CD1c-positive myeloid dendritic cell (primary cell): Measurements from ENCODE around the gene KCNJ3.

Experiments used
- DNase-seq: peaks from one replicate; pipeline ENCODE4 v3.0.0-alpha.2; 2016; ENCODE audit errors: extremely low spot score

Gene KCNJ3

GRCh38 chr2:154706660-154707059, 8.2 kb downstream of the KCNJ3 start:
- DNase-seq = no peak

- DNase-seq = no peak
These were observed 9.6 kb downstream of the KCNJ3 start for GRCh38 chr2:154707994-154708575.

- DNase-seq = no peak
These were observed 10.7 kb downstream of the KCNJ3 start for GRCh38 chr2:154709215-154709614.

- no peak for DNase-seq
These were observed 11.6 kb downstream of the KCNJ3 start for GRCh38 chr2:154710078-154710477.

GRCh38 chr2:154710685-154711084, 12.2 kb downstream of the KCNJ3 start:
- DNase-seq = no peak

- DNase-seq = no peak
These were observed 15.2 kb downstream of the KCNJ3 start for GRCh38 chr2:154713675-154714074.

GRCh38 chr2:154720651-154721050, 22.2 kb downstream of the KCNJ3 start:
- no peak for DNase-seq

GRCh38 chr2:154724194-154724797, 25.8 kb downstream of the KCNJ3 start:
- no peak for DNase-seq

- DNase-seq = no peak
These were observed 41.9 kb downstream of the KCNJ3 start for GRCh38 chr2:154740361-154740760.

GRCh38 chr2:154758871-154759270, 60.4 kb downstream of the KCNJ3 start:
- no peak for DNase-seq

- no peak for DNase-seq
These were observed 64.1 kb downstream of the KCNJ3 start for GRCh38 chr2:154762638-154763037.

- no peak for DNase-seq
These were observed 73.3 kb downstream of the KCNJ3 start for GRCh38 chr2:154771664-154772284.

GRCh38 chr2:154776825-154777224, 78.3 kb downstream of the KCNJ3 start:
- DNase-seq = no peak

GRCh38 chr2:154794406-154794805, 95.9 kb downstream of the KCNJ3 start:
- no peak for DNase-seq

GRCh38 chr2:154795651-154796050, 97.2 kb downstream of the KCNJ3 start:
- no peak for DNase-seq

- DNase-seq = no peak
These were observed 106.0 kb downstream of the KCNJ3 start for GRCh38 chr2:154804451-154804850.

- no peak for DNase-seq
These were observed 115.1 kb downstream of the KCNJ3 start for GRCh38 chr2:154813636-154814035.

GRCh38 chr2:154814856-154815255, 116.4 kb downstream of the KCNJ3 start:
- no peak for DNase-seq

GRCh38 chr2:154825358-154825757, 126.9 kb downstream of the KCNJ3 start:
- no peak for DNase-seq

GRCh38 chr2:154826827-154827226, 128.3 kb downstream of the KCNJ3 start:
- no peak for DNase-seq

GRCh38 chr2:154827286-154827685, 128.8 kb downstream of the KCNJ3 start:
- DNase-seq = no peak

- DNase-seq = no peak
These were observed 134.2 kb downstream of the KCNJ3 start for GRCh38 chr2:154832711-154833110.

GRCh38 chr2:154836632-154837031, 138.1 kb downstream of the KCNJ3 start:
- no peak for DNase-seq

- no peak for DNase-seq
These were observed 138.5 kb downstream of the KCNJ3 start for GRCh38 chr2:154837035-154837434.
